DOHH2 (cell line): ENCODE results near the gene MMEL1.

ENCODE experiments used
- H3F3A ChIP-seq: fragments of 200-600 bp; sonication (generic), shearing (Covaris generic); 2 replicates; pipeline ENCODE4 v1.6.0; 2016; ENCODE audit warnings: antibody characterized with exemption, mild to moderate bottlenecking; ENCODE audit not compliant: control insufficient read depth, insufficient read depth
- H3K27ac ChIP-seq: fragments of 200-600 bp; sonication (generic); 2 replicates; pipeline ENCODE4 v1.5.1; 2014; ENCODE audit warnings: low read depth, mild to moderate bottlenecking, low read length, moderate library complexity
- H3K27me3 ChIP-seq: fragments of 200-600 bp; sonication (generic); 2 replicates; pipeline ENCODE4 v1.6.1; 2014; ENCODE audit warnings: mild to moderate bottlenecking, low read length, mixed read lengths; ENCODE audit not compliant: control insufficient read depth
- H3K36me3 ChIP-seq: fragments of 200-600 bp; sonication (generic); 2 replicates; pipeline ENCODE4 v1.6.1; 2014; ENCODE audit warnings: mild to moderate bottlenecking, low read length, moderate library complexity, mixed read lengths; ENCODE audit not compliant: control insufficient read depth
- H3K4me1 ChIP-seq: fragments of 200-600 bp; sonication (generic); 2 replicates; pipeline ENCODE4 v1.6.1; 2014; ENCODE audit warnings: mild to moderate bottlenecking, low read length, mixed read lengths; ENCODE audit not compliant: control insufficient read depth
- H3K4me2 ChIP-seq: fragments of 200-600 bp; sonication (generic); 2 replicates; pipeline ENCODE4 v1.6.0; 2014; ENCODE audit warnings: mild to moderate bottlenecking, low read length, moderate library complexity
- H3K4me3 ChIP-seq: fragments of 200-600 bp; sonication (generic); 2 replicates; pipeline ENCODE4 v1.5.1; 2014; ENCODE audit warnings: mild to moderate bottlenecking, low read length, mixed read lengths
- H3K79me2 ChIP-seq: fragments of 200-600 bp; sonication (generic); 2 replicates; pipeline ENCODE4 v1.6.1; 2014; ENCODE audit warnings: mild to moderate bottlenecking, low read length, mixed read lengths; ENCODE audit not compliant: control insufficient read depth
- H3K9me2 ChIP-seq: fragments of 200-600 bp; sonication (generic); replicated peaks from 2 replicates; pipeline ENCODE4 v1.6.1; 2014; ENCODE audit warnings: mild to moderate bottlenecking, low read length, mixed read lengths; ENCODE audit not compliant: control insufficient read depth
- H3K9me3 ChIP-seq: fragments of 200-600 bp; sonication (generic); 2 replicates; pipeline ENCODE4 v1.6.1; 2014; ENCODE audit warnings: antibody characterized with exemption, low read length, mixed read lengths; ENCODE audit not compliant: control insufficient read depth, insufficient read depth
- H4K20me1 ChIP-seq: fragments of 200-600 bp; sonication (generic); 2 replicates; pipeline ENCODE4 v1.6.0; 2014; ENCODE audit warnings: low read depth, mild to moderate bottlenecking, antibody characterized with exemption, low read length, moderate library complexity; ENCODE audit not compliant: control insufficient read depth, insufficient read depth
- CTCF ChIP-seq: fragments of 200-600 bp; sonication (generic); IDR thresholded peaks from one replicate; pipeline ENCODE4 v1.5.1; 2014; ENCODE audit warnings: antibody characterized with exemption, mild to moderate bottlenecking, low read depth, low read length; ENCODE audit not compliant: poor library complexity, severe bottlenecking
- EZH2phosphoT487 ChIP-seq: fragments of 200-600 bp; sonication (generic); IDR thresholded peaks from 2 replicates; pipeline ENCODE4 v1.6.1; 2017; ENCODE audit warnings: borderline replicate concordance, mild to moderate bottlenecking, antibody characterized with exemption, low read length, moderate library complexity, mixed read lengths

MMEL1 gene

GRCh38 chr1:2587860-2588571 lies 44.8 kb downstream of the MMEL1 start:
- Histone ChIP-seq H4K20me1 (no peaks in the 10 kb centered on the region), H3K36me3 (peaks cover 14% of the 10 kb centered on the region), H3K4me1 (peaks cover 32% of the 10 kb centered on the region), H3K9me2 (no peaks in the 10 kb centered on the region), H3K4me2 (peak overlapping the region; percentile 88), H3F3A (peaks cover 8% of the 10 kb centered on the region), H3K27me3 (no peaks in the 10 kb centered on the region), H3K4me3 (peak overlapping the region; percentile 88), H3K79me2 (no peaks in the 10 kb centered on the region), H3K9me3 (no peaks in the 10 kb centered on the region), H3K27ac (no peak overlapping the region)
- no peak for TF ChIP-seq CTCF

- H3K4me1 ChIP-seq, result peaks cover 36% of the 10 kb centered on the region
Observed at GRCh38 chr1:2587071-2587859, 45.6 kb downstream of the MMEL1 start.

GRCh38 chr1:2586154-2587070 lies 46.4 kb downstream of the MMEL1 start, which contains the start of gene PRXL2B:
TSS of gene PRXL2B (plus strand) at chr1:2586777. CDS start at chr1:2586886, 109 bp downstream.
- peaks cover 45% of the 10 kb centered on the region for H3K4me1 ChIP-seq
- peak within 1 kb of the TSS; percentile 90 for H3K27ac ChIP-seq
- peaks cover 14% of the 10 kb centered on the region for H3K36me3 ChIP-seq
- H3K9me2 ChIP-seq, result no peaks in the 10 kb centered on the region
- peaks cover 8% of the 10 kb centered on the region for H3F3A ChIP-seq
- peak within 1 kb of the TSS; percentile 88 for H3K4me3 ChIP-seq
- no peaks in the 10 kb centered on the region for H4K20me1 ChIP-seq
- no peaks in the 10 kb centered on the region for H3K9me3 ChIP-seq
- TF ChIP-seq EZH2phosphoT487 (no peak), CTCF (no peak)
- H3K4me2 ChIP-seq, result peak within 1 kb of the TSS; percentile 88
- H3K27me3 ChIP-seq, result no peaks in the 10 kb centered on the region
- H3K79me2 ChIP-seq, result no peaks in the 10 kb centered on the region

More at GRCh38 chr1:2587071-2587859, 45.6 kb downstream of the MMEL1 start:
- Histone ChIP-seq H3K27ac (no peak overlapping the region), H3K4me3 (peak overlapping the region; percentile 88), H3K4me2 (peak overlapping the region; percentile 88), H3F3A (peaks cover 8% of the 10 kb centered on the region), H3K9me3 (no peaks in the 10 kb centered on the region), H3K79me2 (no peaks in the 10 kb centered on the region), H3K9me2 (no peaks in the 10 kb centered on the region), H4K20me1 (no peaks in the 10 kb centered on the region), H3K36me3 (peaks cover 14% of the 10 kb centered on the region), H3K27me3 (no peaks in the 10 kb centered on the region)
- TF ChIP-seq EZH2phosphoT487 (no peak), CTCF (no peak)
